Glutamatergic neuron (in vitro differentiated cells): ENCODE measurements around the gene CRIM1. TPM values are rescaled to one million over a fixed set of nuclear protein-coding genes. Genes with fewer than 3 reads are reported as not detected.

Source experiments
- DNase-seq: peaks from one replicate; pipeline ENCODE4 v3.0.0; 2022
- H3K27ac Mint-ChIP-seq: one replicate; pipeline ENCODE4 v1.8.0; 2020; ENCODE audit warnings: mild to moderate bottlenecking, mixed read lengths, inconsistent platforms; ENCODE audit not compliant: unreplicated experiment
- H3K27me3 Mint-ChIP-seq: one replicate; pipeline ENCODE4 v1.8.0; 2020; ENCODE audit warnings: mild to moderate bottlenecking, moderate library complexity, mixed read lengths, inconsistent platforms; ENCODE audit not compliant: unreplicated experiment
- H3K36me3 Mint-ChIP-seq: one replicate; pipeline ENCODE4 v1.8.0; 2020; ENCODE audit warnings: mild to moderate bottlenecking, mixed read lengths, inconsistent platforms; ENCODE audit not compliant: unreplicated experiment
- H3K4me1 Mint-ChIP-seq: one replicate; pipeline ENCODE4 v1.8.0; 2020; ENCODE audit warnings: mild to moderate bottlenecking, low read depth, mixed read lengths, inconsistent platforms; ENCODE audit not compliant: unreplicated experiment
- H3K4me3 Mint-ChIP-seq: one replicate; pipeline ENCODE4 v1.8.0; 2020; ENCODE audit warnings: mild to moderate bottlenecking, mixed read lengths, inconsistent platforms; ENCODE audit not compliant: unreplicated experiment
- H3K9me3 Mint-ChIP-seq: one replicate; pipeline ENCODE4 v1.8.0; 2020; ENCODE audit warnings: mild to moderate bottlenecking, moderate library complexity, mixed read lengths, inconsistent platforms; ENCODE audit not compliant: unreplicated experiment
- total RNA-seq: library from RNA; stranded (reverse); fragmentation: NEBNext Ultra II Directional; extraction: Animal tissue kit (Norgen Biotek cat#: 25700); gene quantifications from one replicate; pipeline ENCODE4 v1.2.1, GENCODE V29; 2021; ENCODE audit not compliant: unreplicated experiment
- TF ChIP-seq, protein P1 (sequence below): fragments of 200-600 bp; sonication (generic); IDR thresholded peaks from one replicate; pipeline ENCODE4 v1.5.0; 2021; ENCODE audit not compliant: partially characterized antibody, unreplicated experiment

CRIM1 gene
- total RNA-seq, 1 donor from 2014 or later = 35.7 TPM

GRCh38 chr2:36370281-36370680 lies 14.7 kb downstream of the CRIM1 start:
- H3K9me3 Mint-ChIP-seq = no peaks in the 10 kb centered on the region
- H3K4me3 Mint-ChIP-seq = no peak overlapping the region
- no peaks in the 10 kb centered on the region for H3K36me3 Mint-ChIP-seq
- TF ChIP-seq, protein P1, sequence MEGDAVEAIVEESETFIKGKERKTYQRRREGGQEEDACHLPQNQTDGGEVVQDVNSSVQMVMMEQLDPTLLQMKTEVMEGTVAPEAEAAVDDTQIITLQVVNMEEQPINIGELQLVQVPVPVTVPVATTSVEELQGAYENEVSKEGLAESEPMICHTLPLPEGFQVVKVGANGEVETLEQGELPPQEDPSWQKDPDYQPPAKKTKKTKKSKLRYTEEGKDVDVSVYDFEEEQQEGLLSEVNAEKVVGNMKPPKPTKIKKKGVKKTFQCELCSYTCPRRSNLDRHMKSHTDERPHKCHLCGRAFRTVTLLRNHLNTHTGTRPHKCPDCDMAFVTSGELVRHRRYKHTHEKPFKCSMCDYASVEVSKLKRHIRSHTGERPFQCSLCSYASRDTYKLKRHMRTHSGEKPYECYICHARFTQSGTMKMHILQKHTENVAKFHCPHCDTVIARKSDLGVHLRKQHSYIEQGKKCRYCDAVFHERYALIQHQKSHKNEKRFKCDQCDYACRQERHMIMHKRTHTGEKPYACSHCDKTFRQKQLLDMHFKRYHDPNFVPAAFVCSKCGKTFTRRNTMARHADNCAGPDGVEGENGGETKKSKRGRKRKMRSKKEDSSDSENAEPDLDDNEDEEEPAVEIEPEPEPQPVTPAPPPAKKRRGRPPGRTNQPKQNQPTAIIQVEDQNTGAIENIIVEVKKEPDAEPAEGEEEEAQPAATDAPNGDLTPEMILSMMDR = no peak
- no peaks in the 10 kb centered on the region for H3K27me3 Mint-ChIP-seq
- no peak overlapping the region for H3K27ac Mint-ChIP-seq
- DNase-seq = no peak
- H3K4me1 Mint-ChIP-seq = peaks cover 4% of the 10 kb centered on the region

DNA sequence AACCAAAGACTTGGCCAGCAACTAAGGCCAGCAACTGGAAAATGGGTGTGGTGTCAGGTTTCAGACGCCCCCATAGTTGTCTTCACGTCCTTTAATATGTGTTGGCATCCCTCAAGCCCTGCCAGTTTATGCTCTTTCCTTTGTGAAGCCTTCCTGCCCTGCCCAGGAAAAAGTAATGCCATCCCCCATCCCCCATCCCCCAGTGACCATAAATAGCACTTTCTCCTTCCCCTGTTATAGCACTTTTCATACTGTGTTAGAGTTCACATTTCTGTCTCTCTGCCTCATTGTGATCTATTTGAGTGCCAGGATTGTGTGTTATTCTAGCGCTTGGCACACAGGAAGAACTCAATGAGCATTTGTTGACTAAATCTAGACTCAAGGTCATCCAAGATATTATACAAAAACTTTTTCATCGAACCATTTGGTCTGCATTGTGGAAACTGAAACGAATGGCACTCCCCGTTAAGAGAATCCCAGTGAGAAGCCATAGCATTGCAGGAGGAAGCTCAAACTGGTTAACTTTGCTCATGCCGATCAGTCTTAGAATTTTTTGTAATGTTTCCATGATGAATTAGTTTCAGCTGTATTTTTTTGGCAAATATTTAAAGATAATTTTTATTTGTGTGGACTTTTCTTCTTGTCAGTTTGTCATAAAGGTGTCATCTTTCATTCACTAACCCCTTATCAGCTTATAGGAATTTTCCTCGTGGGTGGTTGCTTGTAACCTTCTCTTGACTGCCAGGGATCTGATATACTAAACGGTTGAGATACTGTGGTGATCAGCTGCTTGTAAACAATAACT lies 15.7 kb downstream of the CRIM1 start:
- no peaks in the 10 kb centered on the region for H3K9me3 Mint-ChIP-seq
- no peaks in the 10 kb centered on the region for H3K36me3 Mint-ChIP-seq
- no peaks in the 10 kb centered on the region for H3K27me3 Mint-ChIP-seq
- no peak for DNase-seq
- no peak overlapping the region for H3K27ac Mint-ChIP-seq
- H3K4me3 Mint-ChIP-seq = no peak overlapping the region
- TF ChIP-seq, protein P1 = no peak
- peaks cover 5% of the 10 kb centered on the region for H3K4me1 Mint-ChIP-seq

GRCh38 chr2:36371928-36372391 lies 16.4 kb downstream of the CRIM1 start:
- peaks cover 9% of the 10 kb centered on the region for H3K4me1 Mint-ChIP-seq
- no peaks in the 10 kb centered on the region for H3K9me3 Mint-ChIP-seq

DNA sequence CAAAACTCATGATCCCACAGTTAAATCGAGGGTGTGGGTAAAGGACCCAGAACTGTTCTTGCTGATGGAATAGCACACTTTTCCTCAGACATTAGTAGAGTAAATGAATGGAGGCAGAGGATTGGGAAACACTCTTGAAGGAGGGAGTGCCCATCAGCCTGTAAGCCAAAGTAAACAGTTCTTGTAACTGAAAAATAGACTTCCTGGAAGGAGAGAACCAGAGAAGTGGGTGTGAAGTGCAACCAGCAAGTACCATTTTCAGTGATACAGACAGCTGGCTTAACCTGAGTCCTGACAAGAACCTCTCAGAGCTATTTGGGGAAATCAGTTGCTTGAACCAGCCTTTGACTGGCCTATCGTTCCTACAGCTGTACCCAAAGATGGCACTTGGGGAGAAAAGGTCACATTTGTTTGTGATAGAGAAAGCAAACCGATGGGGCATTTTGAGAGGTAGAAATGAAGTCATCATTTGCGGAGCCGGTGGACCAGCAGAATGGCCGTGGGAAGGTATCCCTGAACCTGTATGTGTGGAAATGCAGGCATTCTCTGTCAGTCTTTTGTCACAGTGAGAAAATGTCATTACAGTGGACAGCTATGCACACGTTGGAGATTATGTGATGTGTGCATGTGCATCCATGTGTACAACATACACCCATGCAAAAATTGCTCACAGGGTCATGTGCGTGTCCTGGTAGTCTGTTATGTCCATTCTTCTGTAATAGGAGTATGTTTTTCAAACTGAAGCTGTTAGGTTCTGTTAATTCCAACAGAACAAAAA lies 17.8 kb downstream of the CRIM1 start:
- Mint-ChIP-seq H3K4me3 (no peak overlapping the region), H3K4me1 (peaks cover 7% of the 10 kb centered on the region), H3K27me3 (peaks cover 2% of the 10 kb centered on the region), H3K36me3 (no peaks in the 10 kb centered on the region), H3K27ac (no peak overlapping the region), H3K9me3 (no peaks in the 10 kb centered on the region)
- TF ChIP-seq, protein P1 = no peak
- DNase-seq = no peak

More at GRCh38 chr2:36371928-36372391, 16.4 kb downstream of the CRIM1 start:
- TF ChIP-seq, protein P1 = no peak
- DNase-seq = no peak
- Mint-ChIP-seq H3K27ac (no peak overlapping the region), H3K27me3 (no peaks in the 10 kb centered on the region), H3K4me3 (no peak overlapping the region), H3K36me3 (no peaks in the 10 kb centered on the region)
